Stimulated activated CD8-positive, alpha-beta memory T cell treated with anti-CD3 and anti-CD28 coated beads, Interleukin-2, amount 100 ng/mL, for 48 hours (primary cell): Measurements from ENCODE around the gene CCDC77.
"Not testable (repeated sequence)": the region's sequence is repeated elsewhere in the genome, so short reads cannot be mapped to it uniquely, and the experiment has no call there.

Experiments used
- DNase-seq, 2 donors: peaks; one replicate each; pipeline ENCODE4 v3.0.0-alpha.2; 2020; ENCODE audit warnings: low read depth in 2 of 2

The CCDC77 gene

GRCh38 chr12:401235-402028 is at the start of gene CCDC77:
Gene CCDC77, plus strand, starts transcription at chr12:401644. Its CDS starts 7,740 bp downstream, at chr12:409384.
- peak; percentile 81 to 91 for DNase-seq

- DNase-seq: no peak
Observed at GRCh38 chr12:356276-356988, 45.0 kb upstream of the CCDC77 start.

- no peak for DNase-seq
Observed at GRCh38 chr12:359091-359490, 42.4 kb upstream of the CCDC77 start.

GRCh38 chr12:366820-367219 is 34.6 kb upstream of the CCDC77 start:
- no peak for DNase-seq

- DNase-seq: no peak
Observed at GRCh38 chr12:367972-368371, 33.5 kb upstream of the CCDC77 start.

GRCh38 chr12:370739-371485 is 30.5 kb upstream of the CCDC77 start:
- DNase-seq: not testable (repeated sequence)

GRCh38 chr12:386651-387050 is 14.8 kb upstream of the CCDC77 start:
- no peak for DNase-seq

GRCh38 chr12:388012-388411 is 13.4 kb upstream of the CCDC77 start:
- no peak for DNase-seq

GRCh38 chr12:388541-389141 is 12.8 kb upstream of the CCDC77 start:
- peak; percentile 16 to 17 for DNase-seq

- DNase-seq: peak; percentile 78 to 81
Observed at GRCh38 chr12:389142-390096, 12.0 kb upstream of the CCDC77 start, which contains the start of gene KDM5A. Gene KDM5A, minus strand, starts transcription at chr12:389320. Its CDS starts 229 bp downstream, at chr12:389091.

- DNase-seq: no peak
Observed at GRCh38 chr12:400828-401227, 616 bp upstream of the CCDC77 start.

- DNase-seq: no peak
Observed at GRCh38 chr12:402029-402389, 565 bp downstream of the CCDC77 start.

- no peak for DNase-seq
Observed at GRCh38 chr12:414859-415258, 13.4 kb downstream of the CCDC77 start.

GRCh38 chr12:418432-418831 is 17.0 kb downstream of the CCDC77 start:
- DNase-seq: no peak

GRCh38 chr12:422526-422925 is 21.1 kb downstream of the CCDC77 start:
- no peak for DNase-seq

- not testable (repeated sequence) for DNase-seq
Observed at GRCh38 chr12:435737-436136, 34.3 kb downstream of the CCDC77 start.

- no peak for DNase-seq
Observed at GRCh38 chr12:442235-442884, 40.9 kb downstream of the CCDC77 start.

- no peak for DNase-seq
Observed at GRCh38 chr12:447141-447540, 45.7 kb downstream of the CCDC77 start.

- no peak for DNase-seq
Observed at GRCh38 chr12:449203-449602, 47.8 kb downstream of the CCDC77 start.

- no peak for DNase-seq
Observed at GRCh38 chr12:450438-450837, 49.0 kb downstream of the CCDC77 start.
